Transverse colon (tissue), 4 donors: ENCODE results near the gene SLC30A1. TPM values are rescaled to one million over a fixed set of nuclear protein-coding genes. Genes with fewer than 3 reads are reported as not detected.

Experiments used
- DNase-seq: peaks from one replicate; pipeline ENCODE4 v3.0.0-alpha.2; 2019
- H3K27ac ChIP-seq, 4 donors: fragments of 200-600 bp; sonication (generic); 2 replicates each; pipeline ENCODE4 v1.5.1; 2016 to 2018; ENCODE audit warnings: inconsistent platforms in 4 of 4
- H3K27me3 ChIP-seq: fragments of 200-600 bp; sonication (generic); 2 replicates; pipeline ENCODE4 v1.5.1; 2017; ENCODE audit warnings: inconsistent platforms
- H3K36me3 ChIP-seq, 4 donors: fragments of 200-600 bp; sonication (generic); 2 replicates each; pipeline ENCODE4 v1.5.1; 2017 to 2019; ENCODE audit warnings: inconsistent platforms in 4 of 4
- H3K4me1 ChIP-seq, 4 donors: fragments of 200-600 bp; sonication (generic); 2 replicates each; pipeline ENCODE4 v1.5.1; 2017 to 2020; ENCODE audit warnings: inconsistent platforms in 4 of 4
- H3K4me3 ChIP-seq, 4 donors: fragments of 200-600 bp; sonication (generic); 1 replicate in 1 of 4; 2 replicates in 3 of 4; pipeline versions ENCODE4 v1.5.1 to v1.6.1; 2017 to 2019; ENCODE audit warnings: inconsistent platforms in 4 of 4
- H3K9me3 ChIP-seq, 2 donors: fragments of 200-600 bp; sonication (generic); 2 replicates each; pipeline ENCODE4 v1.5.1; 2017 to 2019; ENCODE audit warnings: inconsistent platforms in 2 of 2
- CTCF ChIP-seq, 5 experiments: fragments of 200-600 bp in 3 of 5; fragments of 450-650 bp in 2 of 5; sonication (generic) in 3 of 5; IDR thresholded peaks; 1 replicate in 2 of 5; 2 replicates in 3 of 5; pipeline ENCODE4 v1.5.1; 2016 to 2017; ENCODE audit warnings: antibody characterized with exemption in 5 of 5, inconsistent platforms in 3 of 5, mild to moderate bottlenecking in 2 of 5, moderate library complexity in 1 of 5
- EP300 ChIP-seq: sonication (generic); formaldehyde crosslinking; IDR thresholded peaks from one replicate; pipeline ENCODE4 v1.6.1; 2017; ENCODE audit warnings: antibody characterized with exemption, low read depth
- POLR2A ChIP-seq: fragments of 450-650 bp; IDR thresholded peaks from one replicate; pipeline ENCODE4 v1.6.1; 2016; ENCODE audit warnings: antibody characterized with exemption, mild to moderate bottlenecking, moderate library complexity
- POLR2AphosphoS5 ChIP-seq, 3 donors: sonication (generic); formaldehyde crosslinking; IDR thresholded peaks; one replicate each; pipeline ENCODE4 v1.6.1; 2016; ENCODE audit warnings: antibody characterized with exemption in 3 of 3
- WGBS, 2 donors: methylation state at CpG; one replicate each; pipeline ENCODE4 v1.1.5; 2018; ENCODE audit warnings: low coverage in 1 of 2; 5-methylcytosine and 5-hydroxymethylcytosine counted together
- in situ Hi-C, 4 donors: fragments of 200-750 bp; cut with MboI; loops; one replicate each; pipeline versions ENCODE4 v1.15.0 to v1.15.1; 2017; ENCODE audit warnings: low sequenced_read_pairs in 3 of 4, low pct_ligation_motif_present in 1 of 4, low pct_unique_long_range_greater_than_20kb in 1 of 4
- intact Hi-C: fragments of 100-400 bp; cut with DNase I; formaldehyde crosslinking; loops from one replicate; pipeline ENCODE4 v1.15.1; 2023; ENCODE audit warnings: low total_unique reads
- total RNA-seq, 4 donors: library from RNA; depleted of rRNA; stranded (reverse); fragments of >200 nt; gene quantifications; one replicate each; pipeline ENCODE4 v1.1.0, GENCODE V29; 2016

Gene SLC30A1
- total RNA-seq, 4 donors from 2014 or later = 14.5 to 42.3 (median 26.0) TPM

GRCh38 chr1:211566431-211567025 lies 12.4 kb downstream of the SLC30A1 start:
- no peaks in the 10 kb centered on the region for H3K9me3 ChIP-seq
- H3K27ac ChIP-seq = no peak overlapping the region
- H3K4me1 ChIP-seq = no peaks in the 10 kb centered on the region
- WGBS, 2 donors = 70 to 76% methylated on average over 4 to 5 of the region's 5 CpGs
- H3K36me3 ChIP-seq = no peaks in the 10 kb centered on the region
- DNase-seq = no peak
- in situ Hi-C loops = no loop called here
- H3K4me3 ChIP-seq = no peak overlapping the region
- no peak for TF ChIP-seq EP300
- TF ChIP-seq CTCF (IDR thresholded peaks at IDR 0.05) = no peak
- no peak for TF ChIP-seq POLR2AphosphoS5 (IDR thresholded peaks at IDR 0.05)
- TF ChIP-seq POLR2A = no peak
- intact Hi-C loops = no loop called here
- H3K27me3 ChIP-seq = no peaks in the 10 kb centered on the region

DNA sequence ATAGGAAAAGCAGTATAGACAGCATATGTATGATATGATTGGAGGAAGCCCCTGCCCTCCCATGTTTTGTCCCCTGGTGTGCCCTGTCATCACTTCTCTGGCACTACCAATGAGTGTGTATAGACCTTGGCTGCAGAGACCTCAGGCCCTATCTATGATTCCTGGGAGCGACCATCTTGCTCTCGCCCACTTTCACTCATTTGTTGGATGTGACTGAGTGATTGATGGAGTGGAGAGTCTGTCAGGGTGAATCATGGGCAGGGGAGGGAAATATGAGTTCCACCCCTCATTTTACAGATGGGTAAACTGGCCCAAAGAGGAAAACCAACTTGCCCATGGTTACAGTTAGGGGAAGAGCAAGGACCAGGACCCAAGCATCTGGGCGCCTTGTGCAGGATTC lies 14.9 kb downstream of the SLC30A1 start:
- TF ChIP-seq POLR2A = no peak
- no peak for TF ChIP-seq CTCF (IDR thresholded peaks at IDR 0.05)
- TF ChIP-seq EP300 = no peak
- no peak for TF ChIP-seq POLR2AphosphoS5 (IDR thresholded peaks at IDR 0.05)
- WGBS, 2 donors = 95 to 100% methylated on average over 2 to 3 of the region's 3 CpGs
- H3K4me1 ChIP-seq = no peaks in the 10 kb centered on the region
- no peaks in the 10 kb centered on the region for H3K36me3 ChIP-seq
- H3K9me3 ChIP-seq = no peaks in the 10 kb centered on the region
- H3K4me3 ChIP-seq = no peak overlapping the region
- no peaks in the 10 kb centered on the region for H3K27me3 ChIP-seq
- H3K27ac ChIP-seq = no peak overlapping the region
- in situ Hi-C loops = no loop called here
- DNase-seq = no peak
- intact Hi-C loops = no loop called here

DNA sequence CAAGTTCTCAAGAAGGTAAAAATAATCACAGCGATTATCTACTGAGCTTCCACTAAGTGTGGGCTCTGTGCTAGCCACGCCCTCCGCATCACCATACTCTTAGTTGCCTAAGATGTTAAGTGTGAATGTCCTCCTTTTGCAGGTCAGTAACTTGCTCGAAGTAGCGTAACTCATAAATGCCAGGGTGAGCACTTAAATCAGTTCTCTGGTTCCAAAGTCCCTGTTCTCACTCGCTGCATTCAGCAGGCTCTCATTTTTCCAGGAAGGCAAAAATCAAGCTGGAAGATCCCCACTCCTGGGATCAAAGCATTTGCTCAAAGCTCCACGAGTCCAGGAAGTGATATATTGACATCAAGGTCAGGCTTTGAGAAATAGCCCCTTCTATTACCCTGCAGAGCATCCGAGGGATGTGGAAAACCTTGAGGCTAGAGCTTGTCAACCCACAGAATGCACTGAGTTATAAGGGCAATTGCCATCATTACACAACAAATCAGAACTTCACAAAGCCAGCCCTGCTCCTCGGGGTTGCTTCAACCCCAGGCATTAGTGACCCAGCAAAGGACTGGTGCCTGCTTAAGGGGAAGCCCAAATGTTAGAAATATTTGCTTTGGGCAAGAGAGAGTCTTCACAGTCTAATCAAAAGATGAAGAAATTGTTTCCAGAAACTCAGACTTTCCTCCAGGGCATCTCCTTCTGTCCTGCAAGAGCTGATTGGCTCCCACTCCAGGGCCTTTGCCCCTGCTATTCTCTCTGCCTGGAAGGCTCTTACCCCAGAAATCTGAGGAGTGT lies 19.5 kb downstream of the SLC30A1 start:
- no peaks in the 10 kb centered on the region for H3K9me3 ChIP-seq
- 40 to 52% methylated on average over 2 to 9 of the region's 9 CpGs for WGBS, 2 donors

More for the DNA sequence above, 19.5 kb downstream of the SLC30A1 start:
- H3K36me3 ChIP-seq = no peaks in the 10 kb centered on the region
- H3K27ac ChIP-seq = no peak overlapping the region
- H3K4me3 ChIP-seq = no peak overlapping the region
- intact Hi-C loops (no loop called here), in situ Hi-C loops (no loop called here)
- no peaks in the 10 kb centered on the region for H3K4me1 ChIP-seq
- no peaks in the 10 kb centered on the region for H3K27me3 ChIP-seq
- DNase-seq = no peak
- no peak for TF ChIP-seq CTCF (IDR thresholded peaks at IDR 0.05)
